WTC11 (cell line): ENCODE measurements around the gene GRIA4. TPM values are rescaled to one million over a fixed set of nuclear protein-coding genes. Genes with fewer than 3 reads are reported as not detected.

Source experiments
- ATAC-seq: fragments of 200-7000 bp; cut with Tn5 transposase; 2 replicates; pipeline ENCODE4 v1.10.0; 2021; ENCODE audit warnings: mild to moderate bottlenecking, moderate library complexity
- CTCF ChIA-PET: fragments of 300-600 bp; sonication (Branson Sonifier 250); formaldehyde crosslinking; loops from one replicate; lab custom pipeline; 2021; ENCODE audit warnings: antibody characterized with exemption; lab: Charles Lee
- POLR2A ChIA-PET: fragments of 350-600 bp; sonication (Branson Sonifier 250); formaldehyde crosslinking; loops from one replicate; lab custom pipeline; 2021; ENCODE audit warnings: antibody characterized with exemption; lab: Charles Lee
- DNase-seq: peaks from one replicate; pipeline ENCODE4 v3.0.0; 2021; ENCODE audit warnings: low spot score
- H3K27ac Mint-ChIP-seq: 2 replicates; pipeline ENCODE4 v1.8.0; 2021; ENCODE audit warnings: mixed read lengths
- H3K27me3 Mint-ChIP-seq: 2 replicates; pipeline ENCODE4 v1.8.0; 2021; ENCODE audit warnings: low read depth, mild to moderate bottlenecking, moderate library complexity, mixed read lengths
- H3K36me3 Mint-ChIP-seq: 2 replicates; pipeline ENCODE4 v1.8.0; 2021; ENCODE audit warnings: mixed read lengths
- H3K4me1 Mint-ChIP-seq: 2 replicates; pipeline ENCODE4 v1.8.0; 2022; ENCODE audit warnings: mixed read lengths
- H3K4me3 Mint-ChIP-seq: 2 replicates; pipeline ENCODE4 v1.8.0; 2021; ENCODE audit warnings: mild to moderate bottlenecking, moderate library complexity, mixed read lengths
- H3K9me3 Mint-ChIP-seq: 2 replicates; pipeline ENCODE4 v1.8.0; 2021; ENCODE audit warnings: mixed read lengths
- CDX4 ChIP-seq: fragments of 250-450 bp; sonication (Bioruptor Pico); IDR thresholded peaks from 2 replicates; pipeline ENCODE4 v1.9.0; 2021; ENCODE audit warnings: moderate library complexity, mild to moderate bottlenecking, inconsistent platforms, borderline replicate concordance
- CTCF ChIP-seq: fragments of 200-600 bp; IDR thresholded peaks from 2 replicates; pipeline ENCODE4 v1.8.0; 2022; ENCODE audit warnings: antibody characterized with exemption
- ESRRA ChIP-seq: sonication (generic); formaldehyde crosslinking; IDR thresholded peaks from 2 replicates; pipeline ENCODE4 v1.8.1; 2022; ENCODE audit warnings: mild to moderate bottlenecking, missing genetic modification reagents, borderline replicate concordance
- GTF2I ChIP-seq: fragments of 250-450 bp; sonication (Bioruptor Pico); conservative IDR thresholded peaks from 2 replicates; pipeline ENCODE4 v1.4.0; 2021; ENCODE audit warnings: mild to moderate bottlenecking
- HMGXB4 ChIP-seq: sonication (generic); formaldehyde crosslinking; IDR thresholded peaks from 2 replicates; pipeline ENCODE4 v1.8.1; 2023; ENCODE audit warnings: mild to moderate bottlenecking, moderate library complexity, missing genetic modification reagents
- IRF1 ChIP-seq: sonication (generic); formaldehyde crosslinking; IDR thresholded peaks from 2 replicates; pipeline ENCODE4 v1.8.0; 2023; ENCODE audit warnings: missing genetic modification reagents
- IRF2 ChIP-seq: sonication (generic); formaldehyde crosslinking; IDR thresholded peaks from 2 replicates; pipeline ENCODE4 v1.8.0; 2022; ENCODE audit warnings: low read depth, missing genetic modification reagents, borderline replicate concordance
- JUN ChIP-seq: sonication (generic); formaldehyde crosslinking; IDR thresholded peaks from 2 replicates; pipeline ENCODE4 v1.8.0; 2023; ENCODE audit warnings: mild to moderate bottlenecking, missing genetic modification reagents
- KAT7 ChIP-seq: sonication (generic); formaldehyde crosslinking; IDR thresholded peaks from 2 replicates; pipeline ENCODE4 v1.8.1; 2023; ENCODE audit warnings: missing genetic modification reagents, mild to moderate bottlenecking, borderline replicate concordance
- MAX ChIP-seq: sonication (generic); formaldehyde crosslinking; IDR thresholded peaks from 2 replicates; pipeline ENCODE4 v1.8.0; 2022; ENCODE audit warnings: mild to moderate bottlenecking, missing genetic modification reagents
- NFE2L1 ChIP-seq: sonication (generic); formaldehyde crosslinking; IDR thresholded peaks from 2 replicates; pipeline ENCODE4 v1.8.1; 2023; ENCODE audit warnings: missing genetic modification reagents
- NR3C1 ChIP-seq: sonication (generic); formaldehyde crosslinking; conservative IDR thresholded peaks from 2 replicates; pipeline ENCODE4 v1.8.1; 2023; ENCODE audit warnings: low read depth, mild to moderate bottlenecking, missing genetic modification reagents
- PRRX2 ChIP-seq: fragments of 250-450 bp; sonication (Bioruptor Pico); IDR thresholded peaks from 2 replicates; pipeline ENCODE4 v1.8.0; 2021; ENCODE audit warnings: mild to moderate bottlenecking
- RORB ChIP-seq: fragments of 250-450 bp; sonication (Bioruptor Pico); IDR thresholded peaks from 2 replicates; pipeline ENCODE4 v1.9.0; 2021; ENCODE audit warnings: mild to moderate bottlenecking
- SMAD4 ChIP-seq: sonication (generic); formaldehyde crosslinking; IDR thresholded peaks from 2 replicates; pipeline ENCODE4 v1.8.0; 2022; ENCODE audit warnings: mild to moderate bottlenecking, missing genetic modification reagents
- STAT6 ChIP-seq: sonication (generic); formaldehyde crosslinking; conservative IDR thresholded peaks from 2 replicates; pipeline ENCODE4 v1.8.1; 2023; ENCODE audit warnings: mild to moderate bottlenecking, low read depth, missing genetic modification reagents, moderate library complexity
- TCF7 ChIP-seq: sonication (generic); formaldehyde crosslinking; IDR thresholded peaks from 2 replicates; pipeline ENCODE4 v1.8.0; 2022; ENCODE audit warnings: mild to moderate bottlenecking, low read depth, missing genetic modification reagents, moderate library complexity
- ZBTB21 ChIP-seq: sonication (generic); formaldehyde crosslinking; IDR thresholded peaks from 2 replicates; pipeline ENCODE4 v1.8.1; 2023; ENCODE audit warnings: mild to moderate bottlenecking, missing genetic modification reagents, borderline replicate concordance
- ZNF232 ChIP-seq: sonication (generic); formaldehyde crosslinking; IDR thresholded peaks from 2 replicates; pipeline ENCODE4 v1.8.0; 2022; ENCODE audit warnings: mild to moderate bottlenecking, missing genetic modification reagents
- ZNF263 ChIP-seq: sonication (generic); formaldehyde crosslinking; IDR thresholded peaks from 2 replicates; pipeline ENCODE4 v1.8.1; 2022; ENCODE audit warnings: low read depth, mild to moderate bottlenecking, moderate library complexity, missing genetic modification reagents
- ZNF425 ChIP-seq: fragments of 250-450 bp; sonication (Bioruptor Pico); conservative IDR thresholded peaks from 2 replicates; pipeline ENCODE4 v1.9.0; 2021; ENCODE audit warnings: mild to moderate bottlenecking
- total RNA-seq: library from RNA; stranded (reverse); gene quantifications from 3 replicates; pipeline ENCODE4 v1.2.3, GENCODE V29; 2021

GRIA4 gene
- total RNA-seq, 1 experiment from 2014 or later, result 11.4 TPM

GRCh38 chr11:105856954-105857353 is 247.1 kb downstream of the GRIA4 start:
- no peak for ATAC-seq
- DNase-seq, result no peak
- Mint-ChIP-seq H3K27ac (no peak overlapping the region), H3K27me3 (no peaks in the 10 kb centered on the region), H3K36me3 (no peaks in the 10 kb centered on the region), H3K4me1 (peaks cover 6% of the 10 kb centered on the region), H3K9me3 (no peaks in the 10 kb centered on the region), H3K4me3 (no peak overlapping the region)
- ChIA-PET CTCF (no interaction called here), POLR2A (no interaction called here)
- TF ChIP-seq ZBTB21 (CRISPR knock-in tag), result no peak
- TF ChIP-seq, all 79 proteins: peak for 0

GRCh38 chr11:105857728-105858127 is 247.9 kb downstream of the GRIA4 start:
- Mint-ChIP-seq H3K9me3 (no peaks in the 10 kb centered on the region), H3K36me3 (no peaks in the 10 kb centered on the region), H3K4me1 (peaks cover 6% of the 10 kb centered on the region), H3K4me3 (no peak overlapping the region), H3K27ac (no peak overlapping the region), H3K27me3 (no peaks in the 10 kb centered on the region)
- DNase-seq (no peak), ATAC-seq (no peak)
- ChIA-PET POLR2A (no interaction called here), CTCF (no interaction called here)
- no peak for TF ChIP-seq IRF1
- no peak for TF ChIP-seq NFE2L1 (CRISPR knock-in tag)
- no peak for TF ChIP-seq ZNF263 (CRISPR knock-in tag)
- TF ChIP-seq CDX4, result no peak
- TF ChIP-seq CTCF, result no peak
- TF ChIP-seq JUN (CRISPR knock-in tag), result no peak
- TF ChIP-seq, all 79 proteins: peak for 0

GRCh38 chr11:105858841-105859240 is 249.0 kb downstream of the GRIA4 start:
- TF ChIP-seq RORB (no peak), GTF2I (CRISPR knock-in tag) (no peak), MAX (CRISPR knock-in tag) (no peak), SMAD4 (CRISPR knock-in tag) (no peak), KAT7 (CRISPR knock-in tag) (no peak), TCF7 (CRISPR knock-in tag) (no peak), IRF2 (CRISPR knock-in tag) (no peak)
- Mint-ChIP-seq H3K9me3 (no peaks in the 10 kb centered on the region), H3K27ac (no peak overlapping the region), H3K27me3 (no peaks in the 10 kb centered on the region), H3K36me3 (no peaks in the 10 kb centered on the region), H3K4me1 (peaks cover 13% of the 10 kb centered on the region), H3K4me3 (no peak overlapping the region)
- DNase-seq (no peak), ATAC-seq (no peak)
- POLR2A ChIA-PET, result no interaction called here
- CTCF ChIA-PET, result no interaction called here

GRCh38 chr11:105860105-105860504 is 250.2 kb downstream of the GRIA4 start:
- DNase-seq (no peak), ATAC-seq (no peak)
- no peaks in the 10 kb centered on the region for H3K9me3 Mint-ChIP-seq
- H3K36me3 Mint-ChIP-seq, result no peaks in the 10 kb centered on the region
- no peaks in the 10 kb centered on the region for H3K27me3 Mint-ChIP-seq
- H3K27ac Mint-ChIP-seq, result no peak overlapping the region
- ChIA-PET CTCF (interaction anchor here (0.7 kb wide), 1 partner anchor 82 kb away, joined by 4 read pairs; no protein-coding TSS in a partner anchor), POLR2A (no interaction called here)
- no peak overlapping the region for H3K4me3 Mint-ChIP-seq
- peaks cover 13% of the 10 kb centered on the region for H3K4me1 Mint-ChIP-seq
- TF ChIP-seq NR3C1 (no peak), HMGXB4 (CRISPR knock-in tag) (no peak), ZNF425 (no peak), PRRX2 (no peak), ESRRA (CRISPR knock-in tag) (no peak), ZNF232 (CRISPR knock-in tag) (no peak), STAT6 (CRISPR knock-in tag) (no peak)
